HG03175 (cell line): Measurements from ENCODE around the gene SCN3B.

Experiments used
- ATAC-seq: cut with Tn5 transposase; IDR thresholded peaks from one replicate; pipeline ENCODE4 v1.9.1; 2021; ENCODE audit warnings: mild to moderate bottlenecking, moderate library complexity; ENCODE audit not compliant: unreplicated experiment

SCN3B gene

GRCh38 chr11:123654566-123655081 lies at the start of gene SCN3B:
TSS of gene SCN3B (minus strand) at chr11:123654624. CDS start at chr11:123653801, 823 bp downstream.
- ATAC-seq = no peak

- no peak for ATAC-seq
Observed at GRCh38 chr11:123702696-123703095, 48.3 kb upstream of the SCN3B start.

- ATAC-seq = no peak
Observed at GRCh38 chr11:123702139-123702538, 47.7 kb upstream of the SCN3B start.

- no peak for ATAC-seq
Observed at GRCh38 chr11:123700772-123701171, 46.3 kb upstream of the SCN3B start.

- ATAC-seq = no peak
Observed at GRCh38 chr11:123698546-123699127, 44.2 kb upstream of the SCN3B start.

GRCh38 chr11:123696183-123696582 lies 41.8 kb upstream of the SCN3B start:
- ATAC-seq = no peak

GRCh38 chr11:123695231-123695630 lies 40.8 kb upstream of the SCN3B start:
- no peak for ATAC-seq

GRCh38 chr11:123694551-123694950 lies 40.1 kb upstream of the SCN3B start:
- no peak for ATAC-seq

- ATAC-seq = no peak
Observed at GRCh38 chr11:123692961-123693360, 38.5 kb upstream of the SCN3B start.

GRCh38 chr11:123690485-123690884 lies 36.1 kb upstream of the SCN3B start:
- no peak for ATAC-seq

- no peak for ATAC-seq
Observed at GRCh38 chr11:123684601-123685000, 30.2 kb upstream of the SCN3B start.

- ATAC-seq = no peak
Observed at GRCh38 chr11:123683428-123684170, 29.2 kb upstream of the SCN3B start.

- no peak for ATAC-seq
Observed at GRCh38 chr11:123682696-123683410, 28.4 kb upstream of the SCN3B start.

- ATAC-seq = no peak
Observed at GRCh38 chr11:123681030-123681429, 26.6 kb upstream of the SCN3B start.

- no peak for ATAC-seq
Observed at GRCh38 chr11:123678246-123678645, 23.8 kb upstream of the SCN3B start.

- ATAC-seq = no peak
Observed at GRCh38 chr11:123677510-123677909, 23.1 kb upstream of the SCN3B start.

GRCh38 chr11:123674297-123674696 lies 19.9 kb upstream of the SCN3B start:
- ATAC-seq = no peak

- ATAC-seq = no peak
Observed at GRCh38 chr11:123672568-123672967, 18.1 kb upstream of the SCN3B start.

GRCh38 chr11:123671534-123671933 lies 17.1 kb upstream of the SCN3B start:
- no peak for ATAC-seq

GRCh38 chr11:123670081-123670480 lies 15.7 kb upstream of the SCN3B start:
- ATAC-seq = no peak

GRCh38 chr11:123665306-123665705 lies 10.9 kb upstream of the SCN3B start:
- ATAC-seq = no peak

GRCh38 chr11:123659965-123660364 lies 5.5 kb upstream of the SCN3B start:
- ATAC-seq = peak; percentile 93
